ACC112 (cell line): ENCODE data around the gene TEDC1.

Source experiments
- H2AFZ ChIP-seq: fragments of 200-600 bp; sonication (generic); one replicate; pipeline ENCODE4 v1.6.0; 2017; ENCODE audit warnings: antibody characterized with exemption, low read length; ENCODE audit not compliant: unreplicated experiment
- H3K27ac ChIP-seq: fragments of 200-600 bp; sonication (generic); 2 replicates; pipeline ENCODE4 v1.5.1; 2014; ENCODE audit warnings: low read depth, mild to moderate bottlenecking, antibody characterized with exemption, low read length, moderate library complexity
- H3K27me3 ChIP-seq: fragments of 200-600 bp; sonication (generic); 2 replicates; pipeline ENCODE4 v1.6.1; 2014; ENCODE audit warnings: mild to moderate bottlenecking, antibody characterized with exemption, low read length, moderate library complexity, mixed read lengths; ENCODE audit not compliant: insufficient read depth
- H3K36me3 ChIP-seq: fragments of 200-600 bp; sonication (generic); 2 replicates; pipeline ENCODE4 v1.6.1; 2016; ENCODE audit warnings: mild to moderate bottlenecking, antibody characterized with exemption, low read length, moderate library complexity, mixed read lengths; ENCODE audit not compliant: insufficient read depth
- H3K4me1 ChIP-seq: fragments of 200-600 bp; sonication (generic); one replicate; pipeline ENCODE4 v1.6.1; 2016; ENCODE audit warnings: low read length, mixed read lengths; ENCODE audit not compliant: insufficient read depth, unreplicated experiment, control insufficient read depth
- H3K4me3 ChIP-seq: fragments of 200-600 bp; sonication (generic); 2 replicates; pipeline ENCODE4 v1.5.1; 2014; ENCODE audit warnings: mild to moderate bottlenecking, low read depth, low read length
- H3K79me2 ChIP-seq: fragments of 200-600 bp; sonication (generic); one replicate; pipeline ENCODE4 v1.6.0; 2016; ENCODE audit warnings: low read length; ENCODE audit not compliant: control insufficient read depth, unreplicated experiment, insufficient read depth

TEDC1 gene

DNA sequence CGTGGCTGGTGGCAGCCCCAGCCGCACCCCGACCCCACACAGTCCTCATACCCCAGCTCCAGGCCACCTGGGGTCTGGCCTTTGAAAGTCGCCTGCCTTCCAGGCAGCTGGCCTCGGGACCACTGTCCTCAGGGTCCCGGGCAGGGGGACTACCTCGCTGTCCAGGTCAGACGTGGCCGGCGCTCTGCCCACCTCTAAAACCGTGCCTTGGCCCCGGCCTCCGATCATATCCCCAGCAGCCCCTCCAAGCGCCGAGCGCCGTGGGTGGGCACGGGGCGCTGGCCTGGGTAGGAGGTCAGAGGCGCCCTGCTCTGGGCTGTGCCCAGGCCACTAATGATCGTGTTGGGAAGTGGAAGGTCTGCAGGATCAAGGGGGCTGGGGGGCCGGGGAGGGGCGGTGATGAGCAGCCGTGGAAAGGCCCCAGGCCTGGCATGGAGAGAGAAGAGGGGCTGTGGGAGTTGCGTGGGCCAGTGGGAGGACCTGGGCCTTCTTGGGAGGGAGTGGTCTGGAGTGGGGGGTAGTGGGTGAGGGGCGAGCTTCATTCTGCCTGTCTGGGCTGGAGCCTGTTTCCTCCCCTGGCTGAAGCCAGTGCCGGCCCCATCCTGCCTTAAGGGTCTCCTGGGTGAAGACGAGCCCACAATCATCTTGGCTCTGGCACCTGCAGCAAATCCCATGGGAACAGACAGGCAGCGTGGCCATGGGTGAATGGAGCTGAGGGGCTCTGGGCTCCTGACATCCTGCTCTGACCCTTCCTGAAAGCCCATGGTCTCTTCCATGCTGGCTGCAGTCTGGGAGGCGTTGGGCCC, 40.2 kb downstream of the TEDC1 start:
- Histone ChIP-seq H3K27ac (no peak overlapping the region), H3K4me3 (no peak overlapping the region), H2AFZ (no peak overlapping the region), H3K27me3 (peaks cover 12% of the 10 kb centered on the region; the same call in 1 of the 2 replicates), H3K36me3 (no peaks in the 10 kb centered on the region), H3K4me1 (peaks cover 4% of the 10 kb centered on the region), H3K79me2 (no peaks in the 10 kb centered on the region)

DNA sequence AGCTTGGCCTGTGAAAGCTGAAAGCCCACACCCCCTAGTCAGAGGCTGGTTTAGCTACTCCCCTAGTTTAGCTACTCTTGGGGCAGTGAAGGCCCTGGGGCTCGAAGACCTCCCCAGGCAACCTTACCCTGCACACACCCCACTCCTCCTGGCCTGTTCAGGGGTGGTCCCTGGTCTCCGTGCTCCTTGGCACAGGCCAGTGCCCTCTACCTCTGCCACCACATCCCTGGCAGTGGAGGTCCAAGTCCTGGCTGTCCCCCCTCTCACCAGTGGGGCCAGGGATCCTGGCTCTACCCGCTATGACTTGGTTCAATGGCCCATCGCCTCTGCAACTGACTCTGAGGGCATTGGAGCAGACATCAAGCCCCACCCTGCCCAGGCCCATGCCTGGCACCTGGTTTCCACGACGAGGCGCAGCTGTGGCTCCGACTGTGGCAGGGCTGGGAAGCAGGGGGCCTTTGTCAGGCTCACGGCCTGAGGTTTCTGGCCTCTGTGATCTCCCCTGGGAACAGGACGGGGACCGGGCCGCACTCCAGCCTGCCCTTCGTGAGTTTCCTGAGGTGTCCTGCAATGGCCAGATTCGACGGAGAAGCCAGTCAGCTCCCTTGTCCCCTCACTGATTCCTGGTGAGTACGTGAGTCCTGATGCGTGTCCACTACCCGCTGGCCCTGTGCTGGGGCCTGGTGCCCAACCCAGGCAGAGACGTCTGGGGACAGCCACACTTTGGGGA, 41.0 kb downstream of the TEDC1 start:
- no peak overlapping the region for H2AFZ ChIP-seq
- H3K27ac ChIP-seq = no peak overlapping the region
- H3K79me2 ChIP-seq = no peaks in the 10 kb centered on the region
- peaks cover 4% of the 10 kb centered on the region for H3K4me1 ChIP-seq
- H3K36me3 ChIP-seq = no peaks in the 10 kb centered on the region
- peaks cover 8% of the 10 kb centered on the region; the same call in 1 of the 2 replicates for H3K27me3 ChIP-seq
- no peak overlapping the region for H3K4me3 ChIP-seq

DNA sequence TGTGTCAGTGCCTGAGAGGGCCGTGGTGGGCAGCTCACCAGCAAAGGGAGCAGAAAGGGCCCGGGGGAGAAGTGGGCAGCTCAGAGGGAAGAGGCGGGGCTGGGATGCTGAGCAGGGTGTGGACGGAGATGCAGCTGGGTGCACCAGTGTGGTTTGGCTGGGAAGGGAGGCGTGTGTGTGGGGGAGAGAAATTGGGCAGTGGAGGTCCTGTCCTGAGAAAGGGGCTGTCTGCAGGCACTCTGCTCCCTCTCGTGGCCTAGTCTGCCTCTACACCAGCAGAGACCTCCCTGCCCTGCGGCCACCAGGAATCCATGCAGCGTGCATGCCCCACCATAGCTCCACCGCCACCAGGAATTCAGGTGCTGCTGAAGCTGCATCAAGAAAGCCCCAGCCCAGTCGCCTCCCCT, 41.7 kb downstream of the TEDC1 start:
- Histone ChIP-seq H3K79me2 (no peaks in the 10 kb centered on the region), H3K4me3 (no peak overlapping the region), H2AFZ (no peak overlapping the region), H3K36me3 (no peaks in the 10 kb centered on the region), H3K4me1 (peaks cover 4% of the 10 kb centered on the region), H3K27me3 (peaks cover 2% of the 10 kb centered on the region; the same call in 1 of the 2 replicates), H3K27ac (no peak overlapping the region)

DNA sequence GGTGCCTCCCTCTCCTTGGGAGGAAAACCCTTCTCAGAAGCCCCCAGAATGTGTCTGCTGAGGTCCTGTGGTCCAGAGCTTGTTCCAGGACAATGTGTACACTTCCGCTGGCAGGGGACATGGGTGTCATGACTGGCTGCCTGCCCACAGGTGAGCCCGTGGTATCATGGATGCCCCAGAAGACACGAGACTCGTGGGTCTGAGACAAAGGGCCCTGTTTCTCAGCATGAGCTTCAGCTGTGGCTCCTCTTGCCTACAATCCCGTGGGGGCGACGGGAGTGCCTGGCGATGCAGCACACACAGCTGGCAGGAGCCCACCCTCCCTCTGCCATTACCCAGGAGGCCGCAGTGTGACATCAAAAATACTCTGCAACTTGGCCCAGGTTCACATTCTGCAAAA, 42.3 kb downstream of the TEDC1 start:
- H3K4me3 ChIP-seq = no peak overlapping the region
- H3K27ac ChIP-seq = no peak overlapping the region
- peaks cover 4% of the 10 kb centered on the region for H3K4me1 ChIP-seq
- no peaks in the 10 kb centered on the region for H3K79me2 ChIP-seq
- H3K36me3 ChIP-seq = no peaks in the 10 kb centered on the region
- H2AFZ ChIP-seq = no peak overlapping the region
- H3K27me3 ChIP-seq = no peaks in the 10 kb centered on the region

DNA sequence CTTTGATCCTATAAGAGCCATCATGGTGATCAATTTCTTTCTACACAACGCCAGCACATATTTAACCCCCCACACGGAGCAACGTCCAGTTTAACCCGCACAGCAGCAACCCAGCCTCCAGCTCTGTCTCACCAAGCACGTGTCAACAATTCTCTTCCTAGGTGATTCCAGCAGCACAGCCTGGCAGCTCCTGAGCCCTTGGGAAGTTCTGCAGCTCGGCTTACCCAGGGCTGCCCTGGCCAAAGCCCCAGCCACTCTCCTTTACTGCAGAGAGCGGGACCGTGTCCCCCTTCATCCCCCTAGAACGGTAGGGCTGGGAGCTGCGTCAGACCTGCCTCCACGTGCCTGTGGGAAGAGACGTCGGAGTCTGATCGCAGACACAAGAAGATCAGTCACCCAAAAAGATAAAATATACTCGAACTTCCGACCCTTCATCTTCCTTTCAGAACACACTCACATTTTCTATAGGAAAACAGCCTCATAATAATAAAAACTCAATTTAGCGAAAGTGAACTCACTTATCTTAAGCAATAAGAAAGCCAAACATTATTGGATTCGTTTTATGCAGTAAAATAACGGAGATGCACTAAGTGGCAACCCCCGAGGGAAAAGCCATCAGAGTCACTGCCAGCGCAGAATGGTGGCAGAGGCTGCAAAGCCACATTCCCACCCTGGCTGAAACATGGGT, 42.9 kb downstream of the TEDC1 start:
- no peaks in the 10 kb centered on the region for H3K27me3 ChIP-seq

DNA sequence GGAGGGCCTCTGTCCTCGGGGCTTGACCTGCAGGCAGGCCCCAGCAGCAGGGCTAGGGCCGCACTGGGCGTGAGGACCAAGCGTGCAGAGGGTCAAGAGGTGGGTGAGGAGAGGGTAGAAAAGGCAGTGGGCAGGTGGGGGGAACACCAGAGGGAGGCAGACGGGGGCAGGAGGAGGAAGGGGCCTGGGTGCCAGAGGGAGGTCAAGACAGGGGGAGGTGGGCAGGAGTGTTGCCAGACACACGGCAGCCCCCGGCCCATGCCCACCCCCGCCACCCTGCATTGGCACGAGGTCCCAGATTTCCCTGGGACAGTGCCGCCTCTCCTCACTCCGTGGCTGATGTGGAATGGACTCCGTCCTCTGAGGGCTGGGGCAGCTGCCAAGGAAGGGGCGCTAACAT, 43.5 kb downstream of the TEDC1 start:
- H2AFZ ChIP-seq = no peak overlapping the region
- H3K27me3 ChIP-seq = no peaks in the 10 kb centered on the region
- no peak overlapping the region for H3K4me3 ChIP-seq
- no peak overlapping the region for H3K27ac ChIP-seq
- H3K36me3 ChIP-seq = no peaks in the 10 kb centered on the region
- no peaks in the 10 kb centered on the region for H3K4me1 ChIP-seq
- H3K79me2 ChIP-seq = no peaks in the 10 kb centered on the region

More for the DNA sequence above, 42.9 kb downstream of the TEDC1 start:
- no peaks in the 10 kb centered on the region for H3K36me3 ChIP-seq
- H3K4me1 ChIP-seq = peaks cover under 1% of the 10 kb centered on the region
- H3K27ac ChIP-seq = no peak overlapping the region
- H3K79me2 ChIP-seq = no peaks in the 10 kb centered on the region
- H3K4me3 ChIP-seq = no peak overlapping the region
- H2AFZ ChIP-seq = no peak overlapping the region

DNA sequence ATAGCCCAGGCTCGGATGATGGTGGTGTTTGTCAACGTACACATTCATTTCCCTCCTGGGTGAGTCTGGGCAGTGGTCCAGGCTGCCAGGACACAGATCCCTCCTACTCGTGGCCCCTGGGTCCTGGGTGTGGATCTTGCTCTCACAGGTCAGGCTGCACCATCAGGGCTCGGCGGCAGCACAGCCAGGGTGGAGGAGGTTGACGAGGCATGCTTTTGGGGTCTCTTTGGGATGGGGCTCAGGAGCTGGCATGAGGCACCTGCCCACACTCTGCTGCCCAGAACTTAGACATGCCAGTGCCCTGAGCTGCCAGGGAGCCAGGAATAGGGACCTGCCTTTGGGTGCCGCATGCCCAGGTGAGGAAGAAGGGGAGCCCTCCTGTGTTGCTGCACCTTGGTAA, 45.0 kb downstream of the TEDC1 start:
- H3K4me1 ChIP-seq = no peaks in the 10 kb centered on the region
- no peak overlapping the region for H3K4me3 ChIP-seq
- no peak overlapping the region for H2AFZ ChIP-seq
- no peaks in the 10 kb centered on the region for H3K79me2 ChIP-seq
- no peaks in the 10 kb centered on the region for H3K27me3 ChIP-seq
- no peaks in the 10 kb centered on the region for H3K36me3 ChIP-seq
- H3K27ac ChIP-seq = no peak overlapping the region

DNA sequence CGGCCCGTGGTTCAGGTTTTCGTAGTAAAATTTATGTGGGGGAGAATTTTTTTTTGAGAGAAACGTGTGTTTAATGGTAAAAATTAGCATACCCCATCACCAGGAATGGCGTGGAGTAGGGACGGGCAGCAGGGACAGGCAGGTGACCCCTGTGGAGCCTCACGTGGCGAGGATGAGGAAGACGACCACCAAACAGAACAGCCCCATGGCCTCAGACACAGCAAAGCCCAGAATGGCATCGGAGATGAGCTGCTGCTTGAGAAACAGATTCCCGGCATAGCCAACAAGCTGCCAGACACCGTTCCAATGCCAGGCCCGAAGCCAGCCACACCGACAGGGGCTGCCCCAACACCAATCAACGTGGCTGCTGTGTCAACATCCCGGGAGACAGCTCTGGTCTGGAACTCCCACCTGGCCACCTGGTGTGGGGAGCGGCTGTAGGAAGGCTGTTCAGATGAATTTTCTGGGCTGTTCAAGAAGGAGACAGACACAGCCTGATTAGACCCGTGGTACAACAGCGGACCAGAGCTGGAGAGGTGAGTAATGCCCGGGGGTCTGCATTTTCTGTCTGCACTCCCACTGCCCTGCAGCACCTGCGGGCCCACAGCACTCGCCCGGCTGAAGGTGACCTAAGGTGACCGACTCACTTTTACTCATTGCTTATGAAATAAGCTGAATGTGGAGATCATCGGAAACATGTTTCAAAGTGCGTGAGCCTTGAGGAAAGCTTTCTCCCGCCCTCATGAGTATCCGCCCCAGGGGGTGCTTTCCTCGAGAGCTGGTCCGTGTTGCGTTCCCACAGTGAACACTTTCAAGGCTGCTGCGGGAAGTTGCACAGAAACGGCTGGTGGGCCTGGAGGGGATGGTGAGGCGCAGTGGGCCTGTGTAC, 45.9 kb downstream of the TEDC1 start:
- no peak overlapping the region for H2AFZ ChIP-seq
- no peaks in the 10 kb centered on the region for H3K79me2 ChIP-seq
- H3K4me1 ChIP-seq = no peaks in the 10 kb centered on the region
- H3K4me3 ChIP-seq = no peak overlapping the region
- no peaks in the 10 kb centered on the region for H3K27me3 ChIP-seq
- no peak overlapping the region for H3K27ac ChIP-seq
- no peaks in the 10 kb centered on the region for H3K36me3 ChIP-seq

DNA sequence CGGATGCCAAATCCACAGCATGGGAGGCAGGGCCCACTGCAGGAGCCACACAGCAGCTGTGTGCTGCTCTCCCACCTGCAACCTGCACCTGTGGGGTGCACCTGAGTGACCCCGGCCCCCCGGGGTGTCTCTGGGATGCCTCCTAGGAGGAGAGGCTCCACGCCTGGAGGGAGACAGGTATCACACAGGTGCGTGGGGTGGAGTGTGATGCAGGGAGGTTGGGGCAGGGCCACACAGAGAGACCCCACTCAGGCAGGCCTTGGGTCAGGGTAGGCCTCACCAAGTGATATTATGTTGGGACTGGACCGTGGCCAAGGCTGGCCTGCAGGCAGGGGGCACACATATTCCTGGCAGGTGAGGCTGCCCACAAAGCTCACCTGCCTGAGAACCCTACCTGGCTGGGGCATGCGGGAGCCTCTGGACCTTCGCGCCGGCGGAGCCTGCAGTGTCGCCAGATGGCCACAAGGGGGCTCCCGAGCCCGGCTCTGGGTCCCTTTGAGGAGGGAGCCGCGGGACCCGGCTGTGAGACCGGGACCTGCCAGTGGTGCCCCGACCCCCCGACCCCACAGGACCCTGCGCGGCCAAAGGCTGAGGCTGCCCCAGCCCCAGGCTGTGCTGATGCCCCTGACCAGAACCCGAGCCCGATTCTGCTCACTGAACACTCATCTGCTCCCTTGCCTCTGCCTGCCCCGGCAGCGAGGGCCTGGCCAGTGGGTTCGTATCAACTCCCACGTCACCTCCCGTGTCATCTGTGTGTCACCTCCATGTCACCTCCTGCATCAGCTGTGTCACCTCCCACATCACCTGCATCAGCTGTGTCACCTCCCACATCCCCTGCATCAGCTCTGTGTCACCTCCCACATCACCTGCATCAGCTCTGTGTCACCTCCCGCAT, 46.8 kb downstream of the TEDC1 start:
- Histone ChIP-seq H3K27ac (no peak overlapping the region), H3K27me3 (no peaks in the 10 kb centered on the region), H3K4me3 (no peak overlapping the region), H3K4me1 (no peaks in the 10 kb centered on the region), H2AFZ (no peak overlapping the region), H3K36me3 (no peaks in the 10 kb centered on the region), H3K79me2 (no peaks in the 10 kb centered on the region)
